HCEC 1CT (cell line): Measurements from ENCODE around the gene FNDC3B.
A peak's percentile ranks its signal among the peaks of the same experiment; 100 is the strongest.

Experiments
- DNase-seq: peaks from one replicate; pipeline ENCODE4 v3.0.0-alpha.2; 2017

FNDC3B gene

GRCh38 chr3:172195407-172195754, 156.0 kb downstream of the FNDC3B start:
- DNase-seq: no peak

GRCh38 chr3:172197344-172197743, 158.0 kb downstream of the FNDC3B start:
- DNase-seq: no peak

- DNase-seq: no peak
Observed at GRCh38 chr3:172198428-172198827, 159.1 kb downstream of the FNDC3B start.

GRCh38 chr3:172199850-172200369, 160.5 kb downstream of the FNDC3B start:
- no peak for DNase-seq

GRCh38 chr3:172201136-172201869, 161.9 kb downstream of the FNDC3B start:
- peak; percentile 92 for DNase-seq

GRCh38 chr3:172201870-172202236, 162.5 kb downstream of the FNDC3B start:
- peak; percentile 94 for DNase-seq

- DNase-seq: peak; percentile 21
Observed at GRCh38 chr3:172202797-172203196, 163.4 kb downstream of the FNDC3B start.

- DNase-seq: no peak
Observed at GRCh38 chr3:172203522-172204258, 164.3 kb downstream of the FNDC3B start.

- DNase-seq: no peak
Observed at GRCh38 chr3:172204716-172205115, 165.3 kb downstream of the FNDC3B start.

GRCh38 chr3:172208586-172209332, 169.4 kb downstream of the FNDC3B start:
- DNase-seq: no peak

- no peak for DNase-seq
Observed at GRCh38 chr3:172209333-172210321, 170.2 kb downstream of the FNDC3B start.

GRCh38 chr3:172210355-172210754, 171.0 kb downstream of the FNDC3B start:
- DNase-seq: no peak

GRCh38 chr3:172211123-172211522, 171.7 kb downstream of the FNDC3B start:
- DNase-seq: peak; percentile 28

- DNase-seq: peak; percentile 41
Observed at GRCh38 chr3:172213200-172213599, 173.8 kb downstream of the FNDC3B start.

GRCh38 chr3:172213904-172214303, 174.5 kb downstream of the FNDC3B start:
- DNase-seq: no peak

GRCh38 chr3:172216267-172216666, 176.9 kb downstream of the FNDC3B start:
- no peak for DNase-seq

- DNase-seq: no peak
Observed at GRCh38 chr3:172216911-172217310, 177.5 kb downstream of the FNDC3B start.

- peak; percentile 64 for DNase-seq
Observed at GRCh38 chr3:172217877-172218276, 178.5 kb downstream of the FNDC3B start.

- peak; percentile 52 for DNase-seq
Observed at GRCh38 chr3:172218350-172219323, 179.3 kb downstream of the FNDC3B start.

GRCh38 chr3:172219750-172220149, 180.4 kb downstream of the FNDC3B start:
- no peak for DNase-seq

GRCh38 chr3:172221547-172221946, 182.2 kb downstream of the FNDC3B start:
- peak; percentile 90 for DNase-seq
